NCI-H526 (cell line): ENCODE results near the gene LRRTM1.
A peak's percentile ranks its signal among the peaks of the same experiment; 100 is the strongest.

Experiments used
- DNase-seq, 2 experiments: peaks; one replicate each; lab custom pipeline; 2025; lab: John Stamatoyannopoulos, UW

Gene LRRTM1

DNA sequence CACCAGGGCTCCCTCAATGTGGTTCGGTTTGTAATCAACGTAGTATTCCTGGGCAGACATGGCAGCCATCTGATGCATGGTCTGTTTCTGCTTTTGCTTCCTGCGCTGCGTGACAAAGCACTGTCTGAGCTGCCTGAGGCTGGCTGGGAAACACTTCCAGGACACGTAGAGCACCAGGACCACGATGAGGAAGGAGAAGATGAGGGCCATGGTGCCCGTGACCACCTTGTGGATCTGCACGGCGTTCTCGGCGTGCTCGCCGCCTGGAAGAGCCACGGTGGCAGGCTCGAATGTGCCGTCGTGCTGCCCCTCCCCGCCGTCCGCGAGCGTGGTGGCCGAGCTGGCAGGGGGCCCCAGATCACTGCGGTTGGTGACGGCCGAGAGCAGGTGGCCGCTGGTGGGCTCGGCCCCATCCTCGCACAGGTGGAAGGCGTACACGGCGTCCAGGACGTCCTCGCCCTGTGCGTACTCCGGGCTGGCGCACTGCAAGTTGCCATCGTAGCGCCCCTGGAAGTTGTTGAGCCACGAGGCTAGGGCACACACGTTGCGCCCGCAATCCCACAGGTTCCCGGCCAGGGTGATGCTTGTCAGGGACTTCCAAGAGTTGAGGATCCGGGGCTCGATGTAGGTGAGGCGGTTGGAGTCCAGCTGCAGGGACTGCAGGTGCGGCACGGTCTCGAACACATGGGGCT, 2.1 kb downstream of the LRRTM1 start:
- no peak for DNase-seq

DNA sequence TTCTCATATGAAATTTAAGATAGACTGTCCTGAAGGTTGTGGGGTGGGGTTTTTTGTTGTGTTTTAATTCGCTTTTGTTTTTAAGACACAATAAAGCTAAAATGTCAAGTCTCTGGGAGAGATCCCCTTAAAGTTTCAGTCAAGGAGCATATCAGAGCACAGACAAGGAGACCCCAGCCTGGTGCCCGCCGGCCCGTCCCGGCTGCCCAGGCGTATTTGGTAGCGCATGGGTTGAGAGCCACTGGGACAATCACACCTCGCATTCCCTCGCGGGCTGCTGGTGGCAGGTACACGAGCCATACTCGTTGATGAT, 2.6 kb downstream of the LRRTM1 start:
- DNase-seq, result no peak

DNA sequence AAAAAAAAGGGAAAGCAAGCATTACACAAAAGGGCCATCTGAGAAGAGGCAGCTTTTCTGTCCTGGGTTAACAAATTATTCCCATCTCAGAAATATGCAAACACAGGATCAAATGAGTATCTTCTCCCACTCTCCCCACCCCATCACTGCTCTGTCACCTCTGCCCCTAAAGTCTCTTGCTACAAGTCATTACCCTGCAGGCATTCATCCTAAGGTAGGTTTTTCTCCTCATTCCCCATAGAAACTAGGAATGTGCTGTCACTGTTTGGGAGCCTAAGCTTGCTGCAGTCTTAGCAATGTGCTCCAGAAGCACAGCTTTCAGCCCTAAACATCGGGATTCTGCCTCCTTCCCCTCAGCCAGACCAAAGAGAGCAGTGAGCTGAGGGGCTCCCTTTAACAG, 3.6 kb downstream of the LRRTM1 start:
- peak in 1 of 2 experiments; percentile 34 for DNase-seq

DNA sequence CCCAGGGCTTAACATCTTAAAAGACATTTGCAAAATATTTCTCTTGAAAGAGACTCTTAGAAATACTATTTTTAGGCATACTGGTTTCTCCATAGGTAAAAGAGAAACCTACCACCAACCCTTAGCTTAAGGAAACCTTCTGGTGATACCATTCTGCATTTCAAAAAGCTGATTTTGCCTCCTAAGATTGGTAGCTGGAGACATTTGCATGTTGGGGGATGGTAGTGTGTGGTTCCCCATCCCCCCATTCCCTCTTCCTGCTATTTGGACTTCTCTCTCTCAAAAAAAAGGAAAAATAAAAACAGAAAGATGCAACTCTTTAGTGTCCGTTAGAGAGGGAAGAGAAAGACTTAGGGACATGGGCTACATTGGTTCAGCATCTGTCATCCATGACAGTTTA, 4.2 kb downstream of the LRRTM1 start:
- peak; percentile 27 to 36 for DNase-seq

DNA sequence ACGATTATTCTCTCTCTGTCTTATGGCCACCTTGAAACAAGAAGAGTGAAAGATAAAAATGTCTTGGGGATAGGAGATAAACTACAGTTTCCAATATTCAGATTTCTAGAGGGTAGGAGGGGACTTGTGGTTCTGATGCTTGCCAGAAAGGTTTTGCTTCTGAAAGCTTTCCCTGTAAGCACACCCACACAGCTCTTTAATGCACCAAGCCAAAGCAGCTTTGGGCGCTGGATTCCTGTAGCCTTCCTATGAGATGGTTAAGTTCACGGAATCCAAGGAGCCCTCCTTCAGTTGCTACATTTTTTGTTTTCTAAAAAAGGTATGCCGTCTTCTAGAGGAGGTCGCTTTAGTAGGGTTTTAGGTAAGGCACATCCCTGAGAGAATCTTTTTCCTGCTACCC, 4.9 kb downstream of the LRRTM1 start:
- DNase-seq, result no peak

DNA sequence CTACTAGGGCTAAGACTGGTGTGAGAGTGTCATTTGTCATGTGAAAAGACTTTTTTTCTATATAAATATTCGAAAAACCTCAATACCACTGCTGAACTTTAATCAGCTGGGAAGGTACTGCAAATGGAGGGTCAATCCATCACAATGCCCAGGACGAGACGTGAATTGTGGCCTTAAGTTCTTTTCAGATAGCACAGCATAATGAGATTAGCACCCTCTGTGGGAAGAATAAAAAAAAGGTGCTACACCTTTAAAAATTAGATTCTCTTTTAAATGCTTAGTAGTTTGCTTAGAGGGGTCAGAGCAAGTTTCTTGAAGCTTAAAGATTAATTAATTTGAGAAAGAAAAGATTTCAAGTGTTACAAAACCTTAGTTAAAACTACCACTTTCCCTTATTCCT, 5.6 kb downstream of the LRRTM1 start:
- DNase-seq, result no peak

DNA sequence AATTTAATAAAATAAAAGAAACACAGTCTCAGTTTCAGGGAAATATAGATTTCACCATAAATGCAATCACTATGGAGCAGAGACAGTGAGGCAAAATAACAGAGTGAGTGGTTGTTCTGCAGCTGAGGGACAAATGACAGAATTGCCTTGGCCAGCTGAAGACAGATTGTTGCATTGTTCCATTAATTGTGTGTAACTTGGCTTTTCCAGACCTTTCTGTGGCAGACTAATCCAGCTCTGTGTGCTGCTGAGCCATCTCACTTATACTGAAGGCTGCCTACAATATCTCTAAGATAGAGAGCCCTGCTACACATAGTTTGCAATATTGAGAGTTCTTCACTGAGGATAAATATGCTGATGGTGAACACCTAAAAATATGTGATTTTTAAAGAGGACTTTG, 11.5 kb downstream of the LRRTM1 start:
- DNase-seq, result no peak

DNA sequence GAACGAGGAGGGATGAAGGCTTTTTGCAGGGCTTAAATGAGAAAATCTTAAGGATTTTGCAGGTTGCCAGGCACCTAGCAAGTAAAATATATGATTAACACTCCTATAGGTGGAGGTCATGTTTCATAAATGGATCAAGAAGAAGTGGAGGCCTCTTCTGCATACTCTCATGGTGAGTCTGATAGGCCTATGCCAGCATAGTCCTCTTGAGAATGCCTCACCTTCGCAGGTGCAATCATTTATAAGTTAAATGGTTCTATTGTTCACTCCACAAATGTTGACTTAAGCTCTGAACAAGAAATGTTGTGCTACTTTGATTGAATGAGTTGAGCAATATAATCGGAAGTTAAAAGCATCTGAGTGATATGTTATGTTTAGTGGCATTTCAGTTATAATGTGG, 12.1 kb downstream of the LRRTM1 start:
- no peak for DNase-seq

DNA sequence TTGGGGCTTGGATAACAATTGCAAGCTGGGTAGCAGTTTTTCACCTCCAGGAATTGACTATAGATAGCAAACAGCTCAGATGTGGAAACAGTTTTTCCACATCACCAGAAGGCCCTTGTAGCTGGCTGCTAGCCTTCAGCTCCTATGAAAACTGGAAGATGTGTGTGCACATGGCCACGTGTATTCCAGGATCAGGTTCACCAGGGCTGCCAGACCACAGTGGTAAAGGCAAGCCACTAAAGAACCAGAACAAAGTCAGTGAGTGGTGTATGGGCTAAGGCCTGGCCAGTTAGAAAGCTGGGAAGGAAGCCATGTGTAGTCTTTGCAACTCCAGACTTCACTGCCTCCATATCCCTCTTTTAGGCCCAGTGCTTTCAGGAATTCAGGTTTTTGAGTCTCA, 12.9 kb downstream of the LRRTM1 start:
- DNase-seq, result no peak

DNA sequence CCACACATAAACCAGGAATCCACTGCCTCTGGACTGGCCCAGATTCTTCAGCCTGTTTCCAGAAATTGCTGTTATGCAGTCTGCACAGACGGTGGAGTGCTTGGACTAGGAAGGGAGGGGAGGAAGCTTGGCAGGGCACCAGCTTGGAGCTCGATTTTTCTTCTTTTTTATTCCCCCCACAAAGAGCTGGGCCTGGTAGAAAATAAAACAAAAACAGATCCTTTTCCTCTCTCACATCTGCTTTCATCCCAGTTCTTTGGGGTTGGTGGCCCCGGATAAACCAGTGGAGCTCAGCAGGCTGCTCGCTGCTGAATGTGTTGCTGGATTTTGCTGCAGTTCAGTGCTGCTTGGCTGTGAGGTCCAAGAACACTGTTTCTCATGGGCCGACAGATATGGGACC, 16.0 kb downstream of the LRRTM1 start:
- peak in 1 of 2 experiments; percentile 8 for DNase-seq

DNA sequence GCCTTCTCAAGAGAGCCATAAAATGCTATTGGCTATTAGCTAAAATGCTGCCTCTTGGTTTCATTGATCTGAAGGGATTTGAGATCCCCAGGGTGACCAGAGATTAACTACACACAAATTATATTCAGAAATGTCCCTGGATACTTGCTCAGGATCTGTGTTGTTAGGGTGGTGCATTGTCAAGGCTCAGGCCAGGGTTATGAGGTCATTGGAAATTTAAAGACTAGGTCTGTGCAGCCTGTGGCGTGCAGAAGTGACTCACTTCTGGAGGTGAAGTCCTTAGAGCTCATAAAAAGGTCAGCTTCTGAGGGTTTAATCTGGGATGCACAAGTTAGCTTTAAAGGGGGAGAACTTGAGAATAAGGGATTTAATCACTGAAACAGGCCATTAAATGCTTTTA, 23.5 kb downstream of the LRRTM1 start:
- no peak for DNase-seq

DNA sequence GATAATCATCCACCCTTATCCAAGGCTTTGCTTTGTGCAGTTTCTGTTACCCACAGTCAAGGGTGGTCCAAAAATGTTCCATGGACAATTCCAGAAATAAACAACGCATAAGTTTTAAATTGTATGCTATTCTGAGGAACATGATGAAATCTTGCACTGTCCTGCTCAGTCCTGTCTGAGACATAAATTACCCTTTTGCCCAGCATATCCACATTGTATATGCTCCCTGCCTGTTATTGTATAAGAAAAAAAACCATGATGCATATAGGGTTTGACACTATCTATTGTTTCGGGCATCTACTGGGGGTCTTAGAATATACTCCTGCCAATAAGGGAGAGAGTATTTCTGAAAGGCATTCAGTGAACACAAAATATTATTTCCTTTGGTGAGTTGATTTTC, 24.0 kb downstream of the LRRTM1 start:
- no peak for DNase-seq

DNA sequence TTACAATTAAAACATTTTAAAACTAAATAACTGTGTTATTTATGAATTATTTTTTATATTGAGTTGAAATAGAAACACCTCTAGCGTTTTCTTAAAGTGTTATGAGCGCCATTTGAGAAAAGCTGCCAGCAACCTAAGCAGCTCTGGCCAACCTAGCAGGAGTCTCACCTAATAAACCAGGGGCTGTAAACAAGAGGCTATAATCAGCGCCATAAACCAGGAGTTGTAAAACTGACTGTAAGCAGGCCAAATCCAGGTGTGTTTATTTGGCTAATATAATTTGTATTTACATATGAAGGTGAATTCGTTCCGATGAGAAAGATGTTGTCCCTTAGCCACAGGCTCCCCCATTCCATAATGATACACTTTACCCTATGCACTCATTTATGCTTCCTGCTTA, 34.7 kb downstream of the LRRTM1 start:
- DNase-seq, result peak; percentile 21 to 67

DNA sequence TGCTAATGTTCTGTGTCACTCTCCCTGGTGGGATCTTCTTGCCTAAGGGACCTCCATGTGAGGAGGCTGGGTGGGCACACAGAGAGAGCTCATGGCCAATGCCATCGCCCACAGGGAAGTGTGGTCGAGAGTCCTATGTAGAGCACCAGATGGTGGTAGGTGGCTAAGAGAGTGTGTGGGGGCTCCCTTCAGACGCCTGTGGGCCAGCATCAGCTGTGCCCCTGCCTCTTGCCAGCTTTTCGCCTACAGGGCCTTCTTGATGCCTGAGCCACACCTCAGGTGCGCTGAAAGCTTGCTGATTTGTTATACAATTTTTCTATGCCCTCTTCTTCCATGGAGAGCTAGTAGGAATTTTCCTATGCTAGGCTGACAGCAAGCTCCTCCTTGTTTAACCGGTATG, 38.3 kb downstream of the LRRTM1 start:
- no peak for DNase-seq

DNA sequence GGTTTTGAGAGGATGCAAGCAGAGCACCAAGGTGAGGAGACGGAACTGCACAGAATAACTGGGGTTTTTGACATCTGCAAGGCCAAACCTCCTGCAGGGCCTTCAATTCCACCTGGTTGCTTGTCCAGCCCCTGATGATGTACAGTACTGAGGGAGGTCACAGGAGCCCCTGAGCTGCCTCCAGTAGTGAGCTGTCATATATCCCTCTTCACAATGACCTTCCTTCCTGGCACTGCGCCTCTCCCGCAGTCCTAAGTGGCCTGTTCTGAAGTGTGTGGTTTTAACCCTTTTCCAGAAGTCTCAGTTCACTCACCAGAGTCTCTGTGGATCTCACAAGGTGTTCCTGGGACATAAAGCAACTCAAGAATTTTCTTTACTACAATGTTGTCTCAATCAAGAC, 45.3 kb downstream of the LRRTM1 start:
- DNase-seq, result no peak

DNA sequence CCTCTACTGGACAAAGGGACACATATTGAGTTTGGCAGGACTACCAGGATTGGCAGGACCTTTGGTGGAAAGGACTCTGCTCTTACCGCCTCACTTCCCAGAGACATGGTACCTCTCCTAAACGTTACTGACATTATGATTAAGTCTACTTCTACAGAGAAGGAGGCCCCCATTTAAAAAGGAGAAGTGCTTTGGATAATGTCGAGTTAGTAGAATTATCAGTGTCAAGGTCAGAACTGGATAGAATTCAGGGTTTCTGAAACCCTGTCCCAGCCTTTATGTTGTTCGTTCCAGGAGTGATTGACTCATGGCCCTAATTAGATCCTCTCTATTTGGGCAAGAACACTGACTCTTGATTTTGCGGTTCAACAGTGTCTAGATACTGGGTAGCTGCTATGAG, 45.8 kb downstream of the LRRTM1 start:
- no peak for DNase-seq

DNA sequence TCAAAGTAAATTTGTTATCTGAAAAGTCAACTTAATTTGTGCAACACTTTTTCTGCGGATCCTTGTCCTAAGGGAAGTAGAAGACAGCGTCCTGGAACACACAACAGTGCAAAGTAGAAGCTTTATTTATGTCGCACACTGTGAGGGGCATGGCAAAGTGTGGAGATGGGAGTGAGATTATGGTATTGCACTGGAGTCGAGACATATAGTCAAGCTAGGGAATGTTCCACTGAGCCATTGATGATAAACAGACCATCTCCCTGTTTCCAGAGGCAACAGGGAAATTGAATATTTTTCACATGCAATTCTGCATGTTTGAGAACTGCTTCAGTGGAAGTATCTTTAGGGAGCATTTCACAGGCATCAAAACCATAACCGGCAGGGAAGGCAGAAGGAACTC, 46.2 kb downstream of the LRRTM1 start:
- no peak for DNase-seq

DNA sequence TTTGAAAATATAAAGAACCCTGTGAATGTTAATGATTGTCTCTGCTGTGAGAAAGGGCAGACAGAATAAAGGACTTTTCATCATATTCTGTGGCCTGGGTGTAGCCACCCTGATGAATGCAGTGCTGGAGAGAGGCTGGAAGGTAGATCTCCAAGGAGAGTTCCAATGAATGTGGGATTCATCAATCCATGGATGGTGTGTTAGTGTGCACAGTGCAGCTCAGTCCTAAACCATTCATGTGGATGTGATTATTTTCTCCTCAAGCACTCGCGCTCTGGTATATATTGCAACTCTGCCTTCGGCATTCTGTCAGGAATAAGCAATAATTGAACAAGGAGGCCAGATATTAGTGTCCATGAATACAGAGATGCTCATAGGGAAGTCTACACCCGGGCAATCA, 47.1 kb downstream of the LRRTM1 start:
- DNase-seq, result no peak

DNA sequence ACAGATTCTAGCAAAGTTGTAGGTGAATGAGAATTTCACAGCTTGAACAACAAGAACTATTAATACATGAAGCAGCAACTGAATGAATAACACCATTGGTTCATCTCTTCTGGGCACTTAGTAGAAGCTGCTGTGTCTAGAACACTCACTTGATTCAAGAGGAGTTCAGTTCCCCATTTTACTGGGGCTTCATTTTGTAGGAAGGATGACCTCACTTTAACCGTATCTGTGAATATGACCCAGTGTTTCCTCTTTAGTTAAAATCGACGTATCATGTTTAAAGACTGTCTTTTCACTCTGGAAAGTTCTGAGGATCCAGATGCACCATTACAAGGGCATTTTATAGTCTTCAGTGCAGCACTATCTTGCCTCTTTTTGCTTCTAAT, 47.8 kb downstream of the LRRTM1 start:
- DNase-seq, result no peak

DNA sequence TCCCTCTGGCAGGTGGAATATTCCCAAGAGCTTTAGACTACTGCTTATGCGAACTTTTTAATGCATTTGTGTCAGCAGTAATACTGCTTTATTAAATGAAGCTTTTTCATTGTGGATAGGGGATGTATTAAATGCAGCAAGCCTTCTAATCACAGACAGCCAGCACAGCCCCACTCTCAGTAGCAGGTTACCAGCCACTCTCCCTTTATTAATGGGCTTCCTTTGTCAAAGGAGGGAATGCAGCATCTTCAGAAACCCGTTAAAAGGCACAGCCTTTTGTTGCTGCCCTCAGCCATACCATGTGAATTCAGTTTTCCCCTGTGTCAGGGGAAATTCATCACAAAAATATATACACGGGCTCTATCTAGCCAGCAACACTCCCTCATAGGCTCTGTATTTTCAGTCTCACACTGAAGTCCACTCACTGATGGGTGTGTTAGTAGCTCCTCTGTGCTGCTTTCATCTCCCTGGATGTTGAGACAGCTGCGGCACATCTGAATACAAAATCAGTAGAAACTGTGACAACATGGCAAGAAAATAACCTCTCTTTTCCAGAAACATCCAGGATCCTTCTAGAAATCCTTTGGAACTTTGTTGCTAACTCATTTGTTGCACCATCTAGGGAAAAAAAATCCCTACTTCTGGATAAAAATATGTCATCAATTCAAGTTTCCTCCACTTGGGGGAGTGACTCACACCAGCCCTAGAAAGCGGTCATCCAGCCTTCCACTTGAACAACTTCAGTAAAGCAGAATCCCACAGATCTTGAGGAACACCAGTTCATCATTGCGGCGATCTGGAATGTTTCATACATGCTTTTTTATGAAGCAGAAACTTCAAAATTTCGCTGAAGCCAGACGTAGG, 48.4 kb downstream of the LRRTM1 start:
- peak in 1 of 2 experiments; percentile 32 for DNase-seq

DNA sequence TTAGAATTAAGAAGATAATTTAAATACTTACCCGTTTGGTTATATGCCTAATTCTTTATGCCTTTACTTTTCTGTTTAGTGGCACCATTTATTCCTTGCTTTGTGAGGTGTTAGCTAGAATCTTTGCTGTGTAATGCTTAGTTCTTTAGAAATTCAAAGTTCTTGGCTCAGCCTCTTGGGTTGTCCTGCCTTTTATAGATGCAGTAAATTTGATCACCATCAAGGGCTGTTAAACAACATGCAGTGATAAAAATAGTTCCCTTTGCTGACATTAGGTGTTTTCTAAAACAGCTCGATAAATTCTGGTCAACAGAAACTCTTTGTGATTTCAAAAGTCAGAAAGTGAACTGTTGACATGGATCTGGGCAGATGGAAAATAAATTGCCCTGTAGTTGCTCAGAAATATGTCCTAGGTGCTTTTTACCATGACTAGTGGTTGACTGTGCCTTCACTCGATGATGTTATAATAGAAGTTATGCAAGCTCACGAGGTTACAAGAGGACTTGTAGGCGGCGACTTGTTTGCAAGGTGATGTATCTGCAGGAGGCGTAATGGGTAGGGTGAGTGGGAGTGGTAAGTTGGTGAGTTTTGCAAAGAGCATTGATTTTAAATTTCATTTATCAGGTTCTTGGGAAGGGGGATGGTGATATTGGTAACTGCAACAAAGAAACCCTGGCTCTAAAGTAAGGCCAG, 52.1 kb downstream of the LRRTM1 start:
- DNase-seq, result no peak
